Measurements from ENCODE around the gene GUCY2C. TPM values are rescaled to one million over a fixed set of nuclear protein-coding genes. Genes with fewer than 3 reads are reported as not detected.

GUCY2C gene
- total and polyA plus RNA-seq, 4 donors = 0.01 to 0.05 TPM; not detected in 2

- TF ChIP-seq ATF3 (IDR thresholded peaks at IDR 0.05) = no peak
These were observed 33.4 kb downstream of the GUCY2C start (continued) for GRCh38 chr12:14663002-14663401.

- 94% methylated on average over 9 of the region's 9 CpGs for WGBS
These were observed 39.6 kb downstream of the GUCY2C start for GRCh38 chr12:14656846-14657245.

More at GRCh38 chr12:14656846-14657245, 39.6 kb downstream of the GUCY2C start:
- Histone ChIP-seq H3K4me1 (ENCODE audit: control insufficient read depth in 4 of 4, insufficient read depth in 4 of 4, low read length in 3 of 4) (no peaks in the 10 kb centered on the region), H3K36me3 (ENCODE audit: control insufficient read depth in 4 of 4, insufficient read depth in 3 of 4, low read depth in 1 of 4, low read length in 3 of 4) (no peaks in the 10 kb centered on the region), H3K9me3 (ENCODE audit: control insufficient read depth in 4 of 4, low read length in 3 of 4) (no peaks in the 10 kb centered on the region), H3K27ac (ENCODE audit: low read depth in 1 of 2, low read length in 2 of 2) (no peak overlapping the region), H3K27me3 (ENCODE audit: control insufficient read depth in 4 of 4, insufficient read depth in 4 of 4, low read length in 3 of 4) (no peaks in the 10 kb centered on the region), H3K4me3 (ENCODE audit: low read depth in 1 of 3, low read length in 3 of 3) (no peak overlapping the region), H3K9ac (ENCODE audit: low read depth in 1 of 2, low read length in 2 of 2) (no peak overlapping the region)
- TF ChIP-seq HNF4G (IDR thresholded peaks at IDR 0.05) (no peak), SP1 (IDR thresholded peaks at IDR 0.05) (no peak), EGR1 (IDR thresholded peaks at IDR 0.05; ENCODE audit: low read depth in 2 of 2) (no peak), CTCF (IDR thresholded peaks at IDR 0.05; ENCODE audit: low read depth, low read length, missing input control) (no peak), ZBTB33 (IDR thresholded peaks at IDR 0.05) (no peak), FOXA2 (IDR thresholded peaks at IDR 0.05) (no peak), REST (IDR thresholded peaks at IDR 0.05) (no peak), RAD21 (IDR thresholded peaks at IDR 0.05) (no peak), YY1 (IDR thresholded peaks at IDR 0.05) (no peak), GABPA (IDR thresholded peaks at IDR 0.05 in 1 of 2, conservative IDR thresholded peaks at IDR 0.05 in 1 of 2) (no peak), TAF1 (conservative IDR thresholded peaks at IDR 0.05) (no peak), FOXA1 (IDR thresholded peaks at IDR 0.05) (no peak), RXRA (IDR thresholded peaks at IDR 0.05) (no peak)
- DNase-seq (ENCODE audit: low spot score) = no peak
